Upper lobe of left lung (tissue), 4 donors: ENCODE data around the gene FBRSL1.

Source experiments
- CTCF ChIP-seq, 6 experiments: fragments of 450-650 bp in 4 of 6; fragments of 200-600 bp in 2 of 6; sonication (generic) in 2 of 6; IDR thresholded peaks; one replicate each; pipeline ENCODE4 v1.5.1; 2016 to 2019; ENCODE audit warnings: antibody characterized with exemption in 6 of 6
- EP300 ChIP-seq, 4 donors: sonication (generic); formaldehyde crosslinking; IDR thresholded peaks; one replicate each; pipeline ENCODE4 v1.5.1; 2017; ENCODE audit warnings: antibody characterized with exemption in 4 of 4, control low read depth in 2 of 4
- POLR2AphosphoS5 ChIP-seq, 2 donors: sonication (generic); formaldehyde crosslinking; IDR thresholded peaks; one replicate each; pipeline ENCODE4 v1.5.1; 2017; ENCODE audit warnings: antibody characterized with exemption in 2 of 2

- no peak for TF ChIP-seq CTCF (IDR thresholded peaks at IDR 0.05)
- no peak for TF ChIP-seq EP300 (IDR thresholded peaks at IDR 0.05)
- TF ChIP-seq POLR2AphosphoS5 (IDR thresholded peaks at IDR 0.05), result no peak
Observed at GRCh38 chr12:132443091-132443490, 46.9 kb upstream of the FBRSL1 start.
